Measurements from ENCODE around the gene MTR.

The MTR gene

DNA sequence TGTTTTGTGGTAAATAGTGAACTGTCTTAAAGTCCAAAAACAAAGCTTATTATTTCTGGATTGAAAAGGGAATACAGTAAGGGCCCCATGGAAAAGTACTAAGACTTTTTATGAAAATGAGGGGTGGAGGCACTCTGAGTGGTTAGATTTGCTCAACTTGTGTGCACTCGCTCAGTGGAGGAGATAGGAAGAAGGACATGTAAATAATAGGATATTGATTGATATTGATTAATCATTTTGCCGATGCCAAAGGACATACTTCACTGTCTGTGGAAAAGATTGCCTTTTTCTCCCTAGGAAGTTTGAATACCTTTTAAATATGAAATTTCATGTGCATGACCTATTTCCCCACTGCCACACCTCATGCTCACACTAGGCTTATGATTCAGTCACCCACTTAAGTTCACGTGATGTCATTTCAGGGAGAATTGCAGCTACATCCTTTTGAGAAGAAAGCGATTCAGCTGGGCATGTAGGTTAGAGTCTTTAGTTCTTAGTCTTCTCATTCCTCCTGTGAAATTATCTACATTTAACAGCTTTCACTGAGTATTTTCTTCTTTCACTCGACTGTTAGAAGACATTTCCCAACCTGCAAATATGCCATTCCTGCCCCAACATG lies 5.0 kb downstream of the MTR start:
- TF ChIP-seq TAF1 (IDR thresholded peaks at IDR 0.05; ENCODE audit: low read depth) (no peak), EP300 (IDR thresholded peaks at IDR 0.05; ENCODE audit: borderline replicate concordance) (no peak), FOXM1 (IDR thresholded peaks at IDR 0.05; ENCODE audit: borderline replicate concordance, low read depth) (no peak)

DNA sequence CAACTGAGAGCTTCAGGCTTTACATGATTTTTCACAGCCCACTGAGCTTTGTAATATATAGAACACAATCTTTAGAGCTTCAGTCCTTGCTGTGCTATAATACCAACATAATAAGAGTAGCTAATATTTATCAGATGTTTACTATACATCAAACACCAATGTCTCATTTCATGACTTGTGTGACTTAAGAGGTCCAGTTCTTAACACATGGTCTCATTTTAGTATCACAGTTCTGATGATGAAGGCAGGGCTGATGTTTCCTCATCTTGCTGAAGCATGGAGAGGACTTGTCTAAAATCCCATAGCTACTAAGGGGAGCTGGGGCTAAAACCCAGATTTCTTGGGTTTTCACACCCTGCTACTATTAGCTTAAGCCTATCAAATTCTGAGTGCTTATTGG lies 5.5 kb downstream of the MTR start:
- TF ChIP-seq CREB1 (IDR thresholded peaks at IDR 0.05; ENCODE audit: low read depth) (no peak), TAF1 (IDR thresholded peaks at IDR 0.05; ENCODE audit: low read depth) (no peak), RAD21 (IDR thresholded peaks at IDR 0.05; ENCODE audit: low read depth) (no peak), ZBTB7A (IDR thresholded peaks at IDR 0.05; ENCODE audit: low read depth) (no peak), NFIC (IDR thresholded peaks at IDR 0.05) (no peak), TCF12 (IDR thresholded peaks at IDR 0.05; ENCODE audit: low read depth) (no peak), EGR1 (IDR thresholded peaks at IDR 0.05) (no peak), YY1 (IDR thresholded peaks at IDR 0.05; ENCODE audit: low read depth) (no peak), CEBPB (IDR thresholded peaks at IDR 0.05) (no peak), FOXM1 (IDR thresholded peaks at IDR 0.05; ENCODE audit: borderline replicate concordance, low read depth) (no peak)
- TF ChIP-seq, protein P1, sequence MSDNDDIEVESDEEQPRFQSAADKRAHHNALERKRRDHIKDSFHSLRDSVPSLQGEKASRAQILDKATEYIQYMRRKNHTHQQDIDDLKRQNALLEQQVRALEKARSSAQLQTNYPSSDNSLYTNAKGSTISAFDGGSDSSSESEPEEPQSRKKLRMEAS (IDR thresholded peaks at IDR 0.05) = no peak
- TF ChIP-seq, protein P2, sequence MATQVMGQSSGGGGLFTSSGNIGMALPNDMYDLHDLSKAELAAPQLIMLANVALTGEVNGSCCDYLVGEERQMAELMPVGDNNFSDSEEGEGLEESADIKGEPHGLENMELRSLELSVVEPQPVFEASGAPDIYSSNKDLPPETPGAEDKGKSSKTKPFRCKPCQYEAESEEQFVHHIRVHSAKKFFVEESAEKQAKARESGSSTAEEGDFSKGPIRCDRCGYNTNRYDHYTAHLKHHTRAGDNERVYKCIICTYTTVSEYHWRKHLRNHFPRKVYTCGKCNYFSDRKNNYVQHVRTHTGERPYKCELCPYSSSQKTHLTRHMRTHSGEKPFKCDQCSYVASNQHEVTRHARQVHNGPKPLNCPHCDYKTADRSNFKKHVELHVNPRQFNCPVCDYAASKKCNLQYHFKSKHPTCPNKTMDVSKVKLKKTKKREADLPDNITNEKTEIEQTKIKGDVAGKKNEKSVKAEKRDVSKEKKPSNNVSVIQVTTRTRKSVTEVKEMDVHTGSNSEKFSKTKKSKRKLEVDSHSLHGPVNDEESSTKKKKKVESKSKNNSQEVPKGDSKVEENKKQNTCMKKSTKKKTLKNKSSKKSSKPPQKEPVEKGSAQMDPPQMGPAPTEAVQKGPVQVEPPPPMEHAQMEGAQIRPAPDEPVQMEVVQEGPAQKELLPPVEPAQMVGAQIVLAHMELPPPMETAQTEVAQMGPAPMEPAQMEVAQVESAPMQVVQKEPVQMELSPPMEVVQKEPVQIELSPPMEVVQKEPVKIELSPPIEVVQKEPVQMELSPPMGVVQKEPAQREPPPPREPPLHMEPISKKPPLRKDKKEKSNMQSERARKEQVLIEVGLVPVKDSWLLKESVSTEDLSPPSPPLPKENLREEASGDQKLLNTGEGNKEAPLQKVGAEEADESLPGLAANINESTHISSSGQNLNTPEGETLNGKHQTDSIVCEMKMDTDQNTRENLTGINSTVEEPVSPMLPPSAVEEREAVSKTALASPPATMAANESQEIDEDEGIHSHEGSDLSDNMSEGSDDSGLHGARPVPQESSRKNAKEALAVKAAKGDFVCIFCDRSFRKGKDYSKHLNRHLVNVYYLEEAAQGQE (IDR thresholded peaks at IDR 0.05; ENCODE audit: low read depth) = no peak

DNA sequence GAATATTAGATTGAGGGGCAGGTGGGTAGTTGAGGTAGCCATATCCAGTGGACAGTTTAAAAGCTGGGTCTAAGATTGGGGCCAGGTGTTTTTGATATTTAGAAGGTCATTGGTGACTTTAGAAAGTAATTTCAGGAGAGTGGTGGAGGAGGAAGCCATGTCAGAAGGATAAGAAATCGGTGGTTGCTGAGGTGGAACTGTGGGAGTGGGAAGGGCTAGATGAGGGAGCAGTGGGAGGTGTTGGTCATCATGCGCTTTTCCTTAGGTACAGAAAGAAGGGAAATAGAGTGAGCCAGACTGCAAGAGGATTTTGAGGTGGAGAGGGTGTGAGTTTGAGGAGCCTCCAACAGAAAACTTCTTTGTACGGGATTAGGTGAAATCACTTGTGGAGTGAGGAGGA lies 7.2 kb downstream of the MTR start:
- TF ChIP-seq, protein P2 (IDR thresholded peaks at IDR 0.05; ENCODE audit: low read depth) = no peak
- TF ChIP-seq CREB1 (IDR thresholded peaks at IDR 0.05; ENCODE audit: low read depth) (no peak), YY1 (IDR thresholded peaks at IDR 0.05; ENCODE audit: low read depth) (no peak), TEAD4 (IDR thresholded peaks at IDR 0.05) (no peak), RAD21 (IDR thresholded peaks at IDR 0.05; ENCODE audit: low read depth) (no peak), EGR1 (IDR thresholded peaks at IDR 0.05) (no peak), TCF12 (IDR thresholded peaks at IDR 0.05; ENCODE audit: low read depth) (no peak), CEBPB (IDR thresholded peaks at IDR 0.05) (no peak), TAF1 (IDR thresholded peaks at IDR 0.05; ENCODE audit: low read depth) (no peak), ZBTB7A (IDR thresholded peaks at IDR 0.05; ENCODE audit: low read depth) (no peak), FOXM1 (IDR thresholded peaks at IDR 0.05; ENCODE audit: borderline replicate concordance, low read depth) (no peak), NFIC (IDR thresholded peaks at IDR 0.05) (no peak)
- TF ChIP-seq, protein P1 (IDR thresholded peaks at IDR 0.05) = no peak
- TF ChIP-seq, protein P3, sequence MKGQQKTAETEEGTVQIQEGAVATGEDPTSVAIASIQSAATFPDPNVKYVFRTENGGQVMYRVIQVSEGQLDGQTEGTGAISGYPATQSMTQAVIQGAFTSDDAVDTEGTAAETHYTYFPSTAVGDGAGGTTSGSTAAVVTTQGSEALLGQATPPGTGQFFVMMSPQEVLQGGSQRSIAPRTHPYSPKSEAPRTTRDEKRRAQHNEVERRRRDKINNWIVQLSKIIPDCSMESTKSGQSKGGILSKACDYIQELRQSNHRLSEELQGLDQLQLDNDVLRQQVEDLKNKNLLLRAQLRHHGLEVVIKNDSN (IDR thresholded peaks at IDR 0.05) = no peak

DNA sequence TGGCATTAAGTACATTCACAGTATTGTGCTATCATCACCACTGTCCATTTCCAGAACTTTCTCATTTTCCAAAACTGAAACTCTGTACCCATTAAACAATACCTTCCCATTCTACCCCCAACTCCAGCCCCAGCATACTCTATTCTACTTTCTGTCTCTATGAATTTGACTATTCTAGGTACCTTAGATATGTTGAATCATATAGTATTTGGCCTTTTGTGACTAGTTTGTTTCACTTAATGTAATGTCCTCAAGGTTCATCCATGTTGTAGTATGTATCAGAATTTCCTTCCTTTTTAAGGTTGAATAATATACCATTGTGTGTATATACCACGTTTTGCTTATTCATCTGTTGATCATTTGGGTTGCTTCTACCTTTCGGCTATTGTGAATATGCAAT lies 11.5 kb downstream of the MTR start:
- TF ChIP-seq TAF1 (IDR thresholded peaks at IDR 0.05; ENCODE audit: low read depth) (no peak), CREB1 (IDR thresholded peaks at IDR 0.05; ENCODE audit: low read depth) (no peak), RAD21 (IDR thresholded peaks at IDR 0.05; ENCODE audit: low read depth) (no peak), YY1 (IDR thresholded peaks at IDR 0.05; ENCODE audit: low read depth) (no peak), ZBTB7A (IDR thresholded peaks at IDR 0.05; ENCODE audit: low read depth) (no peak), NFIC (IDR thresholded peaks at IDR 0.05) (no peak), TCF12 (IDR thresholded peaks at IDR 0.05; ENCODE audit: low read depth) (no peak), EGR1 (IDR thresholded peaks at IDR 0.05) (no peak), EP300 (IDR thresholded peaks at IDR 0.05; ENCODE audit: borderline replicate concordance) (no peak), FOXM1 (IDR thresholded peaks at IDR 0.05; ENCODE audit: borderline replicate concordance, low read depth) (no peak)
- TF ChIP-seq, protein P1 (IDR thresholded peaks at IDR 0.05) = no peak
- TF ChIP-seq, protein P3 (IDR thresholded peaks at IDR 0.05) = no peak
- TF ChIP-seq, protein P2 (IDR thresholded peaks at IDR 0.05; ENCODE audit: low read depth) = no peak
